Spinal cord (tissue), 10 donors: Measurements from ENCODE around the gene ZNF607. TPM values are rescaled to one million over a fixed set of nuclear protein-coding genes. Genes with fewer than 3 reads are reported as not detected.
A peak's percentile ranks its signal among the peaks of the same experiment; 100 is the strongest.
"Not testable (repeated sequence)": the region's sequence is repeated elsewhere in the genome, so short reads cannot be mapped to it uniquely, and the experiment has no call there.

Experiments
- DNase-seq, 6 donors: peaks; one replicate each; pipeline versions ENCODE4 v3.0.0 to v3.0.0-alpha.2; 2013 to 2015; ENCODE audit warnings: low spot score in 6 of 6, low read depth in 4 of 6
- H3K27ac ChIP-seq: one replicate; pipeline ENCODE4 v1.5.1; 2013; ENCODE audit warnings: low read depth, low read length, control low read depth
- H3K27me3 ChIP-seq: one replicate; pipeline ENCODE4 v1.6.1; 2013; ENCODE audit warnings: low read length; ENCODE audit not compliant: control insufficient read depth, insufficient read depth
- H3K36me3 ChIP-seq: one replicate; pipeline ENCODE4 v1.6.1; 2013; ENCODE audit warnings: low read length; ENCODE audit not compliant: control insufficient read depth, insufficient read depth
- H3K4me1 ChIP-seq: one replicate; pipeline ENCODE4 v1.6.1; 2013; ENCODE audit warnings: low read length; ENCODE audit not compliant: control insufficient read depth, insufficient read depth
- H3K4me3 ChIP-seq: one replicate; pipeline ENCODE4 v1.5.1; 2013; ENCODE audit warnings: low read depth, low read length, control low read depth
- H3K9me3 ChIP-seq: one replicate; pipeline ENCODE4 v1.6.1; 2013; ENCODE audit warnings: low read length; ENCODE audit not compliant: control insufficient read depth, insufficient read depth
- WGBS: methylation state at CpG from one replicate; pipeline ENCODE4 v1.1.5; 2013; ENCODE audit warnings: missing lambda C conversion rate; ENCODE audit not compliant: insufficient coverage; 5-methylcytosine and 5-hydroxymethylcytosine counted together
- long read RNA-seq, 4 donors: transcript quantifications; one replicate each; lab custom pipeline, GENCODE V29; 2026
- polyA plus RNA-seq, 2 donors: library from polyadenylated mRNA; unstranded; fragments of 120-200 nt; gene quantifications; one replicate each; pipeline ENCODE4 v1.2.1, GENCODE V29; 2013; ENCODE audit not compliant: insufficient read length in 2 of 2
- total RNA-seq, 2 donors: library from RNA; depleted of rRNA in 1 of 2; stranded (reverse); fragments of 120-200 nt in 1 of 2; fragments of >200 nt in 1 of 2; gene quantifications; one replicate each; pipeline versions ENCODE4 v1.2.3 to v1.2.4, GENCODE V29; 2013 to 2014
- donor health status: healthy.

ZNF607 gene
- 10 to 100 TPM; 12.3 to 13.2 TPM for total RNA-seq
- 10 to 100 TPM; 10.0 to 10.6 TPM for polyA plus RNA-seq
- long read RNA-seq, donor 1, result 0 reads
- long read RNA-seq, donor 2, result 0 reads
- long read RNA-seq, donor 3, full-length matches to known transcripts, result 1 of 1 reads
- long read RNA-seq, donor 3, partial matches to known transcripts, result 0 of 1 reads
- long read RNA-seq, donor 3, other reads (novel, unspliced or antisense), result 0 of 1 reads
- long read RNA-seq, donor 4, full-length matches to known transcripts, result 1 of 1 reads
- long read RNA-seq, donor 4, partial matches to known transcripts, result 0 of 1 reads
- long read RNA-seq, donor 4, other reads (novel, unspliced or antisense), result 0 of 1 reads

GRCh38 chr19:37719111-37719926, at the start of gene ZNF607:
Gene ZNF607 (minus strand): TSS chr19:37719761. CDS start chr19:37711618, 8,143 bp downstream.
- WGBS, result under 1% methylated on average over 54 of the region's 54 CpGs
- Histone ChIP-seq H3K27me3 (no peaks in the 10 kb centered on the region), H3K27ac (peak within 1 kb of the TSS; percentile 85), H3K9me3 (no peaks in the 10 kb centered on the region), H3K36me3 (peaks cover 3% of the 10 kb centered on the region), H3K4me1 (no peaks in the 10 kb centered on the region), H3K4me3 (peak within 1 kb of the TSS; percentile 68)
- DNase-seq, result peak; percentile 85 to 98 (median 90)

GRCh38 chr19:37763488-37763887, 43.9 kb upstream of the ZNF607 start:
- H3K4me1 ChIP-seq, result no peaks in the 10 kb centered on the region
- no peaks in the 10 kb centered on the region for H3K9me3 ChIP-seq
- H3K36me3 ChIP-seq, result peaks cover 28% of the 10 kb centered on the region
- no peaks in the 10 kb centered on the region for H3K27me3 ChIP-seq
- no peak overlapping the region for H3K27ac ChIP-seq
- no CpG with 5 or more reads among the region's 1 CpG for WGBS
- H3K4me3 ChIP-seq, result no peak overlapping the region
- DNase-seq, result no peak

- DNase-seq, H3K4me3 ChIP-seq, H3K4me1 ChIP-seq, H3K36me3 ChIP-seq, H3K9me3 ChIP-seq, H3K27ac ChIP-seq, H3K27me3 ChIP-seq: not testable (repeated sequence)
- WGBS, result no CpG with 5 or more reads among the region's 4 CpGs
These were observed 38.1 kb upstream of the ZNF607 start for GRCh38 chr19:37757683-37758082.

GRCh38 chr19:37738371-37738770, 18.8 kb upstream of the ZNF607 start:
- no peaks in the 10 kb centered on the region for H3K4me1 ChIP-seq
- no peaks in the 10 kb centered on the region for H3K9me3 ChIP-seq
- DNase-seq, result no peak
- no peak overlapping the region for H3K4me3 ChIP-seq
- H3K27ac ChIP-seq, result no peak overlapping the region
- peaks cover 2% of the 10 kb centered on the region for H3K36me3 ChIP-seq
- no peaks in the 10 kb centered on the region for H3K27me3 ChIP-seq
- WGBS, result no CpG with 5 or more reads among the region's 5 CpGs

GRCh38 chr19:37725181-37725580, 5.6 kb upstream of the ZNF607 start:
- no peaks in the 10 kb centered on the region for H3K4me1 ChIP-seq
- no peaks in the 10 kb centered on the region for H3K27me3 ChIP-seq
- no peak overlapping the region for H3K4me3 ChIP-seq
- DNase-seq, result no peak
- 100% methylated on average over 1 of the region's 2 CpGs for WGBS
- no peaks in the 10 kb centered on the region for H3K9me3 ChIP-seq
- no peaks in the 10 kb centered on the region for H3K36me3 ChIP-seq
- no peak overlapping the region for H3K27ac ChIP-seq

- Histone ChIP-seq H3K4me1 (no peaks in the 10 kb centered on the region), H3K27ac (peak overlapping the region; percentile 85), H3K36me3 (peaks cover 2% of the 10 kb centered on the region), H3K4me3 (peak overlapping the region; percentile 68), H3K27me3 (no peaks in the 10 kb centered on the region), H3K9me3 (no peaks in the 10 kb centered on the region)
- 0% methylated on average over 3 of the region's 8 CpGs for WGBS
- DNase-seq, result no peak
These were observed 335 bp upstream of the ZNF607 start for GRCh38 chr19:37719927-37720265.

GRCh38 chr19:37718304-37718703, 1.3 kb downstream of the ZNF607 start:
- H3K4me1 ChIP-seq, result no peaks in the 10 kb centered on the region
- 10% methylated on average over 4 of the region's 10 CpGs for WGBS
- H3K27ac ChIP-seq, result no peak overlapping the region
- H3K36me3 ChIP-seq, result peaks cover 6% of the 10 kb centered on the region
- DNase-seq, result peak in 2 of 6 donors; percentile 2 to 4
- H3K9me3 ChIP-seq, result no peaks in the 10 kb centered on the region
- peak overlapping the region; percentile 68 for H3K4me3 ChIP-seq
- no peaks in the 10 kb centered on the region for H3K27me3 ChIP-seq

- DNase-seq, result no peak
- 100% methylated on average over 1 of the region's 2 CpGs for WGBS
- no peaks in the 10 kb centered on the region for H3K27me3 ChIP-seq
These were observed 3.4 kb downstream of the ZNF607 start for GRCh38 chr19:37716140-37716539.

GRCh38 chr19:37706052-37706605, 13.4 kb downstream of the ZNF607 start:
- no peaks in the 10 kb centered on the region for H3K4me1 ChIP-seq

More at GRCh38 chr19:37716140-37716539, 3.4 kb downstream of the ZNF607 start:
- peaks cover 6% of the 10 kb centered on the region for H3K36me3 ChIP-seq
- H3K4me3 ChIP-seq, result no peak overlapping the region
- no peaks in the 10 kb centered on the region for H3K4me1 ChIP-seq
- no peak overlapping the region for H3K27ac ChIP-seq
- no peaks in the 10 kb centered on the region for H3K9me3 ChIP-seq

More at GRCh38 chr19:37706052-37706605, 13.4 kb downstream of the ZNF607 start:
- DNase-seq, result no peak
- WGBS, result 100% methylated on average over 2 of the region's 7 CpGs
- H3K27me3 ChIP-seq, result no peaks in the 10 kb centered on the region
- no peak overlapping the region for H3K4me3 ChIP-seq
- H3K9me3 ChIP-seq, result no peaks in the 10 kb centered on the region
- H3K36me3 ChIP-seq, result peaks cover 25% of the 10 kb centered on the region
- no peak overlapping the region for H3K27ac ChIP-seq
